Ureter (tissue), 1 donor: ENCODE results near the gene BCAS3. TPM values are rescaled to one million over a fixed set of nuclear protein-coding genes. Genes with fewer than 3 reads are reported as not detected.

Experiments
- DNase-seq: peaks from one replicate; pipeline ENCODE4 v3.0.0-alpha.2; 2020; ENCODE audit warnings: low spot score
- total RNA-seq: library from RNA; stranded (reverse); gene quantifications from one replicate; pipeline ENCODE4 v1.2.4, GENCODE V29; 2023
- donor health status: DM: yes; HTN: yes; CAD: no.

Gene BCAS3
- total RNA-seq, 1 donor from 2014 or later = 57.9 TPM

DNA sequence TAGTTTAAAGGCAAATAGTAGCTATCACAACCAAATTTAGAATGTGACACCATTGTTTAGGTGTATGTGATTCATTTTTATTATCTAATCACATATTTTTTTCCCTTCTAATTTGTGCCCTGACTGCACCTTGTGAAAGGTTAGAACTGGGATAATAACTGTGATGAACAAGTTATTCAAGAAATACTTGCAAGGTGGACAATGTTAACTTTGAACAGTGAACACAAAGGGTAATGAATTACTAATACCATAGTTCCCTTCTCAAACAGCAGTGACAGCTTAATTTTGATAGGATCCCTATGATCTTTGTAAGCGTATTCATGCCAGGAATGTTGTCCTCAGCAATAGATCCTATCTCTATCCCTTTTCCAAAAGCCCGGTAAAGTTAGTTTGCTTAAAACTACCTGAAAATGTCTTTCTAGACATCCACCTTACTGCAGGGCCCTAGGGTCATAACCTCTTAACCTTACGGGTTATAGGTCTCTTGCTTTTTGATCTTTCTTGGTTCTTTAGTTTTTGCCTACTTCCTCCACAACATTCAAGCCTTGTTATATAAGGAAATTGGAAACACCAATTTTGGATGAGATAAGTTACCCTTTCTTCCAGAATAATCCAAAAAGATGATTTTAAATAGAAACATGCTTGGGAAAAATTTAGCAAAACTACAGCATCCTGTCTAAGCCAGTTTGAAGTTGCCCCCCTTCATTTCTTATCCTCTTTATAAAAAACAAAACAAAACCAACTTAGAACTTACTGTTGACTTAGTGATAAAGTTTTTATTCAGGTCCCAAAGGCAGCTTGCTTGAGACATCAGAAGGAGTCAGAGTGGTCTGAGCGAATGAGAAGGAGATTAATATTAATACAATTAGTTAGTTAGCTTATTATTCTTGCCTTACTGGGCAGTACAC, 522.0 kb downstream of the BCAS3 start:
- DNase-seq = no peak

DNA sequence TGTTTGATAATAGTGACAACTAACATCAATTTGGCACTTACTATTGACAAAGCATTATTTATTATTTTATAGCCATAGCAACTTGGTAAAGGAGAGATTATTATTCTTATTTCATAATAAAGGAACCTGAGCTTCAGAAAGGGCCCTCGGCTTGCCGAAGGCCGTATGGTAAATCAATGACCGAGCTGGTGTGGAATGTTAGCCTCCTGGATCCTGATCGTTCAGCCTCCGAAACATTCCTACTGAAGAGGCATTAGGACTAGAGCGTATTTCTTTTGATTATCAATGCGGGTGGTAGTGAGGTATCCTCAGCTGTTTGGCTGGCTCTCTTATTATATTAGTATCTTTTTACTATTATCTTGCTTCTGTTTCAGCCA, 522.7 kb downstream of the BCAS3 start:
- no peak for DNase-seq

DNA sequence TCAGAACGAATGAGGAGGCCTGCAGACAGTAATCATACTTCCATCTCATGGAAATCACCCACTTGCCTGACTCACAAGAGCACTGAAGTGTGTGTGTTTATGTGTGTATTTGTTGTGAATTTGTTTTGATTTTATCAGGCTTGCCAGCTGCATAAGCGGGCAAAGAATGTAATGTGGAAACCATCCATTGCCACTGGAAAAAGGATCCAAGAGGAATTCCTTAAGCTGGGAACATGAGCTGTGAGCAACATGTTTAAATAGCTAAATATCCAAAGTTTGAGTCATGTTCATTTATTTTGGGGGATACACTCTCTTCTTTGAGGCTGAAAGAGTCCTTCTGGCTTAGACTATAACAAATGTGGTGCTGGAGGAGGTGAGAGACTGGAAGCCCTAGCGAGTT, 523.6 kb downstream of the BCAS3 start:
- no peak for DNase-seq

DNA sequence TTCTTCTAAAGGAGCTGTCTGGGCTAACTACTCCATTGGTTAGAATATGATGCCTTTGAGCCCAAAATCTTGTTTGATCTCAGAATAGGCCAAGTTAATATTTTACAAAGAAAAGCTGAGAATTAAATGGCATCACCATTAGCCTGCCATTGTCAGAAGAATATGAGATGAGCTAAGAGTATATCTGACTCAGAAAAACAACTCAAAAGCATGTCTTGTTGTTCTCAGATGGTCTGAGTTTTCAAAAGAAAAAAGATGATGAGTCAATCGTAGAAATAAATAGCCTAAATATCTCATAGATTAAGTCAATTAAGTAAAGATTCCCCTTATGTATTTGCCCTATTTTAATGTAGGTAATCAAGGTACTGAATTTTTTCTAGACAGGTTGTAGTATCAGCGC, 524.9 kb downstream of the BCAS3 start:
- DNase-seq = no peak

DNA sequence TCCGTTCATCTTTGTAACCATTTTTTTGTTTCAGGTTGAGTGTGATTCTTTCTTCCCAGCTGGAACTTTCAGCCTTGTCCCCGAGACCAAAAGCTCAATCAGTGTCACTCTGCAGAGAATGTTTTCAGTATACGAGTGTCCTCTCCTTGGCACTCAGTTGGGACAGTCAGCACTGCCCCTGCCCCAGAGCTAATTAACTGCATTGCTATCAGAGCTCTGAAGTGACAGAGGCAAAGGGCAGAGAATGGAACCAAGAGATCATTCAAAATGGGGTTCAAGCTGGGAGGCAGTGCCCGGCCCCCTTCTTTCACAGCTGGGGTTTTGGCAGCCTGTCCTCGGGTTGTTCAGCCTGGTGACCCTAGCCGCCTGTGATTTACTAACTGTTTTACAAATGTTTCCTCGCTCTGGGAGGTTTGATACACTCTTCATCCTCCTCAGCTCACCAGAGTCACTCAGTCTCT, 526.0 kb downstream of the BCAS3 start:
- DNase-seq = no peak

DNA sequence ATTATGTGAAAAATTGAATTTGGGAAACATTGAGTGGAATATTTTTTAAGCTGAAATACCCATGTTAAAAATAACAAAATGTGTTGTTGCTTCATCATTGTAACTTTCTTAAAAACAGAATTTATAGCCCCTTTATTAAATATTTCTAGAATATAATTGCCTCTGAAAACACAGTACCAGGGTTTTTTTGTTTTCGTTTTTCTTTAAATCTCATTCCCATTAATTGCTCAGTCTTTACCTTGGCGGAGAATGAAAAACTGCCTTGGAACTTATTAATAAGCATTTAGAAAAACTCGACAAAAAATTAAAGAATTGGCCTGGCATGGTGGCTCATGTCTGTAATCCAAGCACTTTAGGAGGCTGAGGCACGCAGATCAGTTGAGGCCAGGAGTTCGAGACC, 526.8 kb downstream of the BCAS3 start:
- DNase-seq = no peak

DNA sequence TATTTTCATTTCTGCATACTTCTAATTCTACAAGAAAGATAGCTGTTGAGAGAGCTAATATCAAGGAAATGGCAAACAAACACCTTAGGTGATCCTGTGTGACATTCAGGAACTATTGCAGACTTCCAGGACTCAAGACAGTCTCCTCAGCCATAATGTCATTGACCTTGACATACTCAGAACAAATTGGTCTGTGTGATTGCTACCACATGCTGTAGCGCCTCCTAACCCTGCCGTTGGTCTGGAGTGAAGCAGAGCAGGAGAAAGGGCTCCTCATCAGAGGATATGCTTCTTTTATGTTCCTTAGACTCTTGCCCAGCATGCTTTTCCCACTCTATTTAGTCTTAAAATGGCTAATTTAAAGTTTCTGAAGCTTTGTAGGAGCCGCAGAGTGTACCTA, 527.8 kb downstream of the BCAS3 start:
- no peak for DNase-seq

DNA sequence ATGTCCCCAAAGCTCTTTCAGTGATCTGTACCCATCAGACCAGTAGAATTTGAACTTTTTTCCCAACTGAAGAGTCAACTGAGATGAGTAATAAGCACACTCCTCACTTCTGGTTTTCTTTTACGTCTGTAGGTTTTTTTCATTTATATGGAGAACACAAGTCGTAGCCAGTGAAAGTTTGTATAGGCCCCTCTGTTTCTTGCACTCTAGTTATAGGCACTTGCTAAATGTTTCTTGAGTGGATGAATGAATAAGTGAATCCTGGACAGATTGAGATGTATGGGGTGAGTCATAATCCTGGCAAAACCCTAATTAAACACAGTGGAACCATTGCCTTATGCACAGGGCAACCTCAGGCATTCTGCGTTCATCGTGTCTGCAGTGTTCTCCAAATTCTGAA, 528.3 kb downstream of the BCAS3 start:
- no peak for DNase-seq

DNA sequence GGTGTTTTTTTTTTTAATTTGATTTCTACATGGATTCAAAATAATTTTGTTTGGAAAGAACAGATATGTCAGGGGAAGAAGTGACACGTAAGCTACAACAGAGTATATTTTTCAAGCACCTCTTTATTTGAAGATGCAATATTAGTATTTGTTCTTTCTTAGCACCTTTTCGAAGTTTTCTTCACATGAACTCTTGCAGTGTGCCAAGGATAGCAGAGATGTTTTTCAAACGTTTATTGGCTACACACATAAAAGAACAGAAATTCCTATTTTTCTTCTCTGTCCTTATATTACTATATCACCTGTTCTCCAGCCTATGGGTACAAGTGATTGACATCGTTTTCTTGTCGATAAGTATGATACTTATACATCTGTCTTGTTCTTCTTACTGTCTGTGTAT, 529.3 kb downstream of the BCAS3 start:
- no peak for DNase-seq

DNA sequence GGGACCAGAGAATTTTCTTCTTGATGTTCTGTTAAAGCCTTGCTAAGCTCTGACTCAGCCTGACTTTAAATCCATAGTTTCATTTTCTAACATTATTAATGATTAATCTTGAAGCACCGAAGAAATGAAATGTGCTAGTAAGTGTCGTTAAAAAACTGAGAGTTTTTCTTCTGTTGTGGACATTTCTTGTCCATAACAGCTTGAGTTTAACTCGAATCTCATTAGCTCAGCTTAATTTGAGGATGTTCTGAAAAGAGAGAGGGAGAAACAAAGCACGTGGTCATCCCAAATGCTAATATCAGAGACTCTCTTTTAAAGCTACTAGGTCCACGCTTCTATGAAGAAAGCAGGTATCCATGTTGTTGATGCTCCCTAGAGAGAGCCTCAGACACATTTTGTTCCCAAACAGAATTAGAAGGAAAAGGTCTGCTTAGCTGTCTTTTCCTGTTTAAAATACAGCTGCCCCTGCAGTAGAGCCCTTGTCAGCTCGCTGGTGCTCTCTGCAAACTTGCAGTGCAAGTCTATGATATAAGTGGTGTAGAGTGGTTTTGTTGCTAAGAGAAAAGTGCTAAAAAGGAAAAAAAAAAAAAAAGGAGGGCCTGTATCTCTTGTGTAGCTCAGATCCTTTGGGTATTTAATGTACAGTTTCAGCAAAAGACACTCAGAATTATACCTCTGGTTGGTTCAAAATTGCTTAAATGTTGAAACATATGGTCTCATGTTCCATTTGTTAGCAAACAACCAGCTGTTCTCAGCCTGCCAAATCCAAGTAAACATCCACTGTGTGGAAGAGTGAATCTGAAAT, 530.9 kb downstream of the BCAS3 start:
- no peak for DNase-seq

DNA sequence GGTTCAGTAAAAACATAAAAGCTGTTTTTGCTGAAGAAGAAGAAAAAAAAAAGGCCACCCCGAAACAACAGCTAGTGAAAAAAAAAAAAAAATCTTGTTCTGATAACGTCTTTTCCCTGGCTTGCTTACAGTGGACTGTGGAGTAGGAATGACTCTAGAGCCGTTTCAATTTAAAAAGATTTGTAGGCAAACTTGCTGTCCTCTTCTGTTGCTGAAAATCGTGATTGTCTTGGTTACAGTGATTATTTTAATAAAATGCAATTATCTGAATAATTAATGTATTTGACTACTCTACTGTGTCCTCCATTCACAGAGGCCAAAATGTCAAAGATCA, 531.4 kb downstream of the BCAS3 start:
- DNase-seq = no peak

DNA sequence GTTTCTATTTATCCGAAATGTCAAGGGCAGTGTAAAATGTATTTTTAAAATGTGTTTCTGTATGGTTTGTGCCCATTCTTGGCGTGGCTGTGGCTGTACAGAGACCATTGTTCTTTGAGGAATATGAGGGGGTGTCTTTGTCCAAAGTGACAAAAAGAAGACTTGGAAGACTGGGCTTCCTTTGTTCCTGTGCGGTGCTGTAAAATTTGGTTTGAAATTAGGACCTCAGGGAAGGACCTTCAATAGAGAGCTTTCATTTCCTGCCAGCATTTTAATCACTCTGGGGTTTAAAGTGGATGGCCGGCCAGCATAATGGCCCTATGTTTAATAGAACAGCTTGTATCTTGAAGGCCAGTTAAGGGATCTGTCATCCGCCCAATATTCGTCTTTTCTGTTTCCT, 531.9 kb downstream of the BCAS3 start:
- no peak for DNase-seq

DNA sequence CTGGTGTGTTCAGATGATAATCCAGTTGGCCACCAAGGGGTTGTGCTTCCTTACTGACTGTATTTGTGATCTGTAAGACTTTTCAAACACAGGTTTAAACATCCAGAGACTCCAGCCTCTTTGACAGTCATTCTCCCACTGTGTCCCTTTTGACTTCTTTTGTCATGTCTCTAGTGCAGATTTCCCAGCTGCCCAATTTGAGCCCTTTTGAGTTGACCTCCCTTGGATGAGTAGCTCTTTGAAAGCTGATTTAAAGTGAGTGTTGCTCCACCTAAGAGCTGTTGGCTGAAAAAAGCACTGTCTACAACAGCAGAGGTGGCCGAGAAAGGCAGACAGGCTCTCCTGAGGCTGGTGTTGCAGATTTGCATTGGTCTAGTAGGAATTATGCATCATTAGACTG, 533.6 kb downstream of the BCAS3 start:
- no peak for DNase-seq

DNA sequence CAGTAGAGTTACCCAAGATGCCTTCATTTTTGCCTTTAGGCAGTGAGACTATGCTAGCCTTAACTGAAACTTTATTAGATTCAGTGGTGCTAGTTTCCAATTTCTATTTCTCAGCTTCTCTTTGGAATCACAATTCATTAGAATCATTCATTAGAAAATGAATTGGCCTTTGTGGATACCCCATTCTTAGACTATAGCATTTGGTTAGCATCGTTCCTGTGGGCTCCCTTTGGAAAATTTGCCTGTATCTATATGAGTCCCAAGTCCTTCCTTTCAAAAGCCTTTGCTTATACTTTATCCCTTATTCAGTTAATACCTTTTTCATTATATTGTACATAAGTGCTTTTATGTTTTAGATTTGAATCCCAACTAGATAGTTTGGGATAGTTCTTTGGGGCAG, 535.0 kb downstream of the BCAS3 start:
- no peak for DNase-seq

DNA sequence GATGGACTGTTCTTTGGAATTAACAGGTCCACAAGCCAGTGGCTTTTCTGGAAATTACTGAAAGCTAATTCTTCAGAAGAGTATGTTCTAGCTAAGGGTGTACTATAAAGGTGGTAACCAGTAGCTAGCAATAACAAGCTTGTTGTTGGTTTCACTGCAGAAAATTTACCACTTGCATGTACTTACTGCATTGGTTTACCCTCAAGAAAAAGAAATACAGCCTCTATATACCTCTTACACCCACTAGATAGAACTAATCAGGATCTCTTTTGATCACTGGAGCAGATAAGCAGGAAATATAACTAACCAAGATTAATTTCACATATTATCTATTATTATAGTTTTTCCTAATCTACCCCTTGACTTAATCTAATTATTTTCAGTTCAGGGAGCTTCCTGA, 537.1 kb downstream of the BCAS3 start:
- DNase-seq = no peak

DNA sequence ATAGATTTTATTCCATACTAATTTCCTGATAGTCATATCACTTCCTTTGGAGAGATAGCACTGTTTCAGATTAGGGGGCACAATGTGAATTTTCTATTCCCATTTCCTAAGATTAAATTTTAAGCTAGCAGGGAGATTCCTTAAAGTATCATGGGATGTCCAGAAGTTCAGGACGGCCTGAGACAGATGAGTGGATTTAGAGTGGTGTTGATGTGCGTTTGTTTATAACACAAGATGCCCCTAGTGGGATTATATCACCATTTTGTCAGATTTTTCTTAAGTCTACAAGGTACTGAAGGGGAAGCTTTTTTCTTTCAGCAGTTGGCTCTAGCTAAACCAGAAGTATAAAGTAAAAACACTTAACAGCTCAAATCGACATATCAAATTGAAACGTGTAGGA, 538.4 kb downstream of the BCAS3 start:
- no peak for DNase-seq

DNA sequence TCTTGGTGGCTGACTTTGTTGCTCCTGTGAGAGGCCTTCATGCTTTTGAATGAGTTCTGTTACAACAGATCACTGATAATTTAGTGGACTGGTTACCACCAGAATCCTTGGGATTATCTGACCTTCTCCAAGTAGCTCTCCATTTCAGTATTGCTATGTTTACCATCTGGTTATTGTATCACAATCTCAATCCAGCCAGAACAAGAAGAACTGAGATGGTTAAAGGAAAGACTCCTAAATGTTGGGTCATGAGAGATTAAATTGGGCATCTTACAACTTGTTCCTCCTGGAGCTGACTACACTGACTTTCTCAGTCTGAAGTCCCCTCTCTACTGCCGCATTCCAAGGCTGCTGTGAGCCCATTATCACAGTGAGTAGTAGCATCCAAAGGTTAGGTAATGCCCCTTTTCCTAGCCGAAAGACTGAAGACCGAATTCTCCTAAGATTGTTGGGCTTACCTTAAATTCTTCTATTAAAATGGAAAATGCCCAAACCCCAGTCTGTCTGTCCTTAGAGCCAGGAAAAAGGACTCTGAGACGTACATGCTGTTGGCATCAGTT, 540.3 kb downstream of the BCAS3 start:
- no peak for DNase-seq

DNA sequence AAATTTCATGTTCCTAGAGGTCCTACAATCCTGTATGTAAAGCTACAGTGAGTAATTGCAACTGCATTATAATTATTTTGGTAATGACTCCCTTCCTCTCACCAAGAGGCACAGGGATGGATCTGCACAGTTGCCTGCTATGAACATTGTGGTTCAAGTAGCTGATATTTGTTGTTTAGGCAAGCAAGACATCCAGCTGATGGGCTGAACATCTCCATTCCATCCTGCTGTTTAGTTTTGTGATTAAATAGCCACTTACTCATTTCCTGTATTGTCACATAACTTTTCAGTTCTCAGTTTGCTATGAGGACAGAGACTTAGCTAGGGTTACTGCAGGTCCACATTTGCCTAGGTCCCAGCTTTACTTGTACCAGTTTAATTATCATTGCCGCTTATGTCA, 540.8 kb downstream of the BCAS3 start:
- DNase-seq = no peak

DNA sequence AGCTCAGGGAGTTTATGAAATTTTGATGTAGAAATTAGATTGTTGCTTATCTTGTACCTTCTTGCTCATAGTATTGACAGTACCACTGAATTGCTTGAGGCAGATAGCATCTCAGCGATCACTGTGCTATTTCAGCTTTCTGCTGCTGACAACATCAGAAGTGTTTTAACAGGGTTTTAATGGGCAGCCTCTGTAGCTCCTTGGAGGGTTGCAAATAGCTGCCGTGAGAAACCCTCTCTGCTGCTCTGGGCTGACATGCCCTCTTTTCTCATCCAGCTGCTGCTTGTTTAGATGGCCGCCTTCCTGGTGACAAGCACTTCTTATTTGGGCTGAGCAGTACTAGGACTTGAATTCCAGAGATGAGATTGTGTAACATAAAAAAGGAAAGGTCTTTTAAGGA, 541.8 kb downstream of the BCAS3 start:
- peak; percentile 60 for DNase-seq

DNA sequence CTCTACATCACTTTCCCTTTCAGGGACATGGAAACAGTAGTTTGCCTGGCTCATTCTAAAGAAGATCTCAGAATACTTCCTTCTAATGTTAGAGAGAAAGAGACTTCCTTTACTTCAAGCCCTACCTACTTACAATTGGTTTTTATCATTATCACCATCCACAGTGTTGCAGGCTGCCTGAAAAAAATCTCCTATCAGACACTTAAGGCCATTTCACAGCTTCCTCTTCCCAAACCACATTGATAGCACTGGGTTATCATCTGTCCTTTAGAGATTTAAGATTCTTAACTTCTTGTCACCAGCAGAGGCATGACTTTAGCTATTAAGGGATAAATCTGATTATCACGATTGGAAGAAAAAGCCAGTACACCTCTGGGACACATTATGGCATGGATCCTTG, 543.5 kb downstream of the BCAS3 start:
- DNase-seq = no peak

DNA sequence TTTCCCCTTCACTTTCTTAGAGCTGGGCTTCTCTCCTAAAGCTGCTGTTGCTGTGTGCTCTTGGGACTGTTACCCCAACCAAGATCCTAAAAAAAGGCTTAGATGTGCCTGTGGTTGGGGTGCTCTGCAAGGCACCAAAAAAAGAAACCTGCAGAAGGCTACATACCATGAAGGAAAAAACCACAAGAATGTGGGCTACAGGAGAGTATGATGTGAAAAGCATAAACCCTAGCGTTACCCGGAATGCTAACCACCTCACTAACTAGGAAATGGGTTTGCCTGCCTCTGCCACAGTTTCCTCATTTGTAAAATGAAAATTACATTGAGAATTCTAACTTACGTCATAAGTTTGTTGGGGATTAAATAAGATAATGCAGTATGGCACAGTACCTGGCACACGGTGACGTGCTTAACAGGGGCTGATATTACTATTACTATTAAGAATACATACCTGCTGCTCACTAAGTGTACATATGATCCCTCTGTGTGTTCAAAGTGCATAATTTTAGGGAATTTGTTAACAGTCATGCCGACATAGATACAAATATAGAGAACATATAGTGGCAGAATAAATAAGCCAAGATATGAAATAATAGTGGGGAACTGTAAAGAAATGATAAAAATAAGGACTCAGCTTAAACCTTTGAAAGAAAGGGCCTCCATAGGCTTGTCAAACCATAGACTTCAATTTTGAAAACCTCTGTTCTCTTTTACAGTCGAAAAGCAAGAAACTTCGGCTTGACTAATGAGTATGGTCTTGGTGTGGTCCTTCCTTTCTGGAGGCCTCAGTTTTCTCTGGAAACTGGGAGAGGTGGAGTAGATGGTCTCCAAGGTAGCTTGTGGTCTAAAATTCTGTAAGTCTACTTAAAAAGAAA, 544.2 kb downstream of the BCAS3 start:
- DNase-seq = no peak

DNA sequence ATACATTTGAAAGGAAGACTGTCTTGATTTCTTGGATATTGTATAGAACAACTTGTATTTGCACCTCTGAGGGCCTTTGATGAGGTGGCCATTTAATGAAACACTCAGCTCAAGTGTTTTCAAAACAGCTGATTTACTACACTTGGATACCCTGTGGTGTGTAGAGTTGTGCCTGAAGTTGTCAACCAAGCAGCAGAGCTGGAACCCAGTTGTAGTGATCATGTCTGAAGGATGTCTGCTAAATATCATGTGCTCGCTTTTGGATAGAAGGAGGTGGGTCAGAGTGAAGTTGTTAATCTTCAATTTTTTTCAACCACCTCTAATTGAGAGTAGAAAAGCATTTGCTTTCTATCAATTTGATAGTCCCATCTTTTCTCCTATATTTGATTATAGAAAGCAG, 546.1 kb downstream of the BCAS3 start:
- no peak for DNase-seq
